Stimulated activated CD8-positive, alpha-beta memory T cell treated with anti-CD3 and anti-CD28 coated beads, Interleukin-12 subunit alpha, Interleukin-12 subunit beta, amount 100 ng/mL, for 24 hours (primary cell): Measurements from ENCODE around the gene UBE3B.

Source experiments
- DNase-seq: peaks from one replicate; pipeline ENCODE4 v3.0.0-alpha.2; 2020; ENCODE audit errors: extremely low read depth

Gene UBE3B

GRCh38 chr12:109529691-109530640 is 52.5 kb downstream of the UBE3B start:
- DNase-seq: no peak

- DNase-seq: no peak
These were observed 54.0 kb downstream of the UBE3B start for GRCh38 chr12:109531411-109531810.

- DNase-seq: no peak
These were observed 55.5 kb downstream of the UBE3B start for GRCh38 chr12:109532721-109533486.

- DNase-seq: no peak
These were observed 56.0 kb downstream of the UBE3B start for GRCh38 chr12:109533487-109533740.

GRCh38 chr12:109534456-109534855 is 57.0 kb downstream of the UBE3B start:
- DNase-seq: no peak

- no peak for DNase-seq
These were observed 57.9 kb downstream of the UBE3B start for GRCh38 chr12:109535231-109535862.

GRCh38 chr12:109535863-109536250 is 58.4 kb downstream of the UBE3B start:
- DNase-seq: no peak

GRCh38 chr12:109537136-109537535 is 59.7 kb downstream of the UBE3B start:
- no peak for DNase-seq

GRCh38 chr12:109538191-109538863 is 60.9 kb downstream of the UBE3B start:
- DNase-seq: no peak

- no peak for DNase-seq
These were observed 62.1 kb downstream of the UBE3B start for GRCh38 chr12:109539508-109539907.

GRCh38 chr12:109540526-109541412 is 63.3 kb downstream of the UBE3B start:
- DNase-seq: no peak

- no peak for DNase-seq
These were observed 63.9 kb downstream of the UBE3B start for GRCh38 chr12:109541413-109541726.

- DNase-seq: no peak
These were observed 64.6 kb downstream of the UBE3B start for GRCh38 chr12:109542014-109542413.

- DNase-seq: no peak
These were observed 65.4 kb downstream of the UBE3B start for GRCh38 chr12:109542876-109543275.

GRCh38 chr12:109544955-109545531 is 67.6 kb downstream of the UBE3B start:
- DNase-seq: no peak

- no peak for DNase-seq
These were observed 68.4 kb downstream of the UBE3B start for GRCh38 chr12:109545826-109546225.

GRCh38 chr12:109547286-109547685 is 69.9 kb downstream of the UBE3B start:
- no peak for DNase-seq

- DNase-seq: no peak
These were observed 70.8 kb downstream of the UBE3B start for GRCh38 chr12:109548258-109548657.

GRCh38 chr12:109549613-109550270 is 72.3 kb downstream of the UBE3B start:
- no peak for DNase-seq

- no peak for DNase-seq
These were observed 72.8 kb downstream of the UBE3B start for GRCh38 chr12:109550281-109550680.
